HG02970 (cell line): Measurements from ENCODE around the gene PTTG1IP.

Source experiments
- ATAC-seq: cut with Tn5 transposase; IDR thresholded peaks from one replicate; pipeline ENCODE4 v1.9.1; 2021; ENCODE audit warnings: mild to moderate bottlenecking, moderate library complexity, moderate number of reproducible peaks; ENCODE audit not compliant: unreplicated experiment, low FRiP score

The PTTG1IP gene

DNA sequence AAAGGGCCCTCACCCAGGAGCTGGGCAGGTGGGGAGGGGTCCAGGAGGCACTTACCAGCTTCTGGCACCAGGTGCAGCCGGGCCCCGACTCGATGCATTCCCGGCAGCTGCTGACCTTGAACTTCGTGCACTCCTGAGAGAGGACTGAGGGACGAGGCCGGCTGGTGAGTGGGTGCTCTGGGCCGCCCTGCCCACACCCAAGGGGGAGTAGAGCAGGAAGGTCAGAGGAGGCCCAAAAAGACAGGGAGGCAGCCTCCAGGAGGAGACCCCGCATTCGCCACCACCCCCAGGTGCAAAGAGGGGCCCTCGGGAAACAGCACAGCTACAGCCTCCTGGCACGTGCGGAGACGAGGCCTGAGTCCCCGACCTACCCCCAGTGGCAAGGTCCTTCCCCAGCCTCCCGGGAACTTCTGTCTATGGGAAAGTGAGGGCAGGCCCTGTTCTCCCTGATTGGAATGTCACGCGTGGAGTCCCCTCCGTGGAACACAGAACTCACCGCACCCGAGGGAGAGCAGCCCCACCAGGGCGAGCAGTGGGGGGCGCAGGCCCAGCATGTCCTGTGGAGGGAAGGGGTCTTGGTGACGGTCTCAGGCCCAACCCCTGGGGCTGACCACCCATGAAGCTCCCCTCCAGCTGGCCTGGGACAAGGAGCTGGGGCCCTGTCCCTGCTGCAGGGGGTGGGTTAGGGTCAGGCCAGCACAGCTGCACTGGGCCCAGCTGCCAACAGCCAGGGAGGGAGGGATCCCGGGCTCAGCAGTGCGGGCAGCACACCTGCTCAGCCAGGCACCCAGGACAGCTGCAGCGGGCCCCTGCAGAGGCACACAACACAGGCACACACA is 37.0 kb upstream of the PTTG1IP start:
- no peak for ATAC-seq

DNA sequence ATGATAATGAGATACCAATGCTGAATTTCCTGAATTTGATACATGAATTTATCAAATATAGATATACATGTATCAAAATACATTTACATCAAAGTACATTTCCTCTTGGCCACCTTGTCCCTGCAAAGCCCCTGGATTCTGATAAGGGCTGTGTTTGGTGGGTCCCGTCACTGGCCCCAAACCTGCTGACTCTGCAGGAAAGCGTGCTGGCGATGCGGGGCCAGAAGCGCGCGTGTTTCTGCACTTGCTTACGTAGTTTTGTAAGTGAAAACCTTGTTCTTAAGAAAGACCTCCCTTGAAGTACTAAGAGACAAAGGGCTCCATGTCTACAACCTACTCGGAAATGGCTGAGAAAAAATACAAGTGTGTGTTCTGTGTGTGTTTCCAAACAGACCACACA is 36.2 kb upstream of the PTTG1IP start:
- no peak for ATAC-seq

DNA sequence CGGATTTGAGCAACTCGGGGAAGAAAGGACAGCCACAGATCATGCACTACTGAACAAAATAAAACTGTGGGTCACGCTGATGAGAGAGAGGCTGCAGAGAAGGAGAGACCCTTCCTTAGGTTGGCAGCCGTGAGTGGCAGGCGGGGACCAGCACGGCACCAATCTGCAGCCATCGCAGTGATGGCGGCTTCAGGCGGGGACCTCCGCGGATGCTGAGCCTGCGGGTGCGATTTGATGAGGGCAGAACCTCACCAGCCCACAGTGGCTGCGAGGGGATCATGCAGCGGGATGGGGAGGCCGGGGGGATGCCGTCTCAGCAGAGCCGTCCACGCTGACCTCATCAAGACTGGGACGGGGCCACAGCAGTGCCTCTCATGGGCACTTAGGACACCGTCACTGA is 35.4 kb upstream of the PTTG1IP start:
- ATAC-seq = no peak

DNA sequence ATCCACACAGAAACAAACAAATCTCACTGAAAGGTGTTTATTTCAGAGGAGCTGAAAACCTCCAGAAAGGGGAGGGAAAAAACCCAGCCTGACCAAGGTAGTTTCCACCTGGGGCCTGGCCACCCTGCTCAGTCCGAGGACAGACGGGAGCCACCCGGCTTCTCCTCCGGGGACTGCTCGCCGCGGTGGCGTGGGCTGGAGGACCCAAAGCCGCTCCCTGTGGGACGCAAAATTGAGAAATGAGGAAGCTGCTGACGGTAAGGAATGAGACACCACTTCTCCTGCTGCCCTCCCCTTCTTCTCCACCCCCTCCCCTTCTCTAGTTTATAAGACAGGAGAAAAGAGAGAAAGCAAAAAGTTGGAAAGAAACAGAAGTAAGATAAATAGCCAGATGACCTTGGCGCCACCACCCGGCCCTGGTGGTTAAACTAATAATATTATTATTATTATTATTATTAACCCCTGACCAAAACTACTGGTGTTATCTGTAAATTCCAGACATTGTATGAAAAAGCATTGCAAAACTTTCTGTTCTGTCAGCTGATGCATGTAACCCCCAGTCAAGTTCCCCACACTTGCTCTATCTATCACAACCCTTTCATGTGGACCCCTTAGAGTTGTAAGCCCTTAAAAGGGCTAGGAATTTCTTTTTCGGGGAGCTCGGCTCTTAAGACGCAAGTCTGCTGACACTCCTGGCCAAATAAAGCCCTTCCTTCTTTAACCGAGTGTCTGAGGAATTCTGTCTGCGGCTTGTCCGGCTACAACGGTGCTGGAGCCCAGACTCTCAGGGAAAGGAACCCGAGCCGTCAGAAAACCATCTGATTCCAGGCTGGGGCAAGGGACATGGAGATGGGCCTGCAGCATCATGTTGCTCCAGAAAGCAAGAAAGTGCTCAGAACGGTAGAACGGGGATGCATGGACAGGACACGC is 34.7 kb upstream of the PTTG1IP start:
- ATAC-seq = no peak

DNA sequence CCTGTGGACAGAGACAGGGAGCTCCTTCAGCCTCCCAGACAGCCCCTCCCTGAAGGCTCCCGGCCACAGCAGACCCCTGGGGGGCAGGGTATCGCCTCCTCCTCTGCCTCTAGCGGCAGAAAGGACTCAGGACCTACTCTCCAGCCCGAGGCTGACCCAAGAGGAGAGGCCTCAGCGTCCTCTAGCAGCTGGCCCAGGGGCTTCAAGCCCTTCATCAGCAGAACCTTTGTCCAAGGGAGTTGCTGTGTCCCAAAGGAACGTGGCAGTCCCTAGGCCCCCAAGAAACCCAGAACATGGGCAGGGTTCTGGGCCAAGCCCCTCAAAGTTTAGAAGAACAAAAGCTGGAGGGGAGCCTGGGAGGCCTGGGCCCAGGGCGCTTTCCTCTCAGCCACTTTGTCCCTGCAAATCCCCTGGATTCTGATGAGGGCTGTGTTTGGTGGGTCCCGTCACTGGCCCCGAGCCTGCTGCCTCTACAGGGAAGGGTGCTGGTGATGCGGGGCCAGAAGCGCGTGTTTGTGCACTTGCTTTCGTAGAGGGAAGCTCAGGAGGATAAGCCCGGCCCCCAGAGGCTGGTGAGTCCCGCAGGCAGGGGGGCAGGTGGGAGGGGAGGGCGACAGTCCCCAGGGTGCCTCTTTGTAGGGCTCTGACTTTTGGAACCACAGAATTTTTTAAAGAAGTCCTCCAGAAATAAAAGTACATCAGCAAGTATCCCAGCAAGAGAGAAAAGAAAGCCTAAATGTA is 33.9 kb upstream of the PTTG1IP start:
- no peak for ATAC-seq

DNA sequence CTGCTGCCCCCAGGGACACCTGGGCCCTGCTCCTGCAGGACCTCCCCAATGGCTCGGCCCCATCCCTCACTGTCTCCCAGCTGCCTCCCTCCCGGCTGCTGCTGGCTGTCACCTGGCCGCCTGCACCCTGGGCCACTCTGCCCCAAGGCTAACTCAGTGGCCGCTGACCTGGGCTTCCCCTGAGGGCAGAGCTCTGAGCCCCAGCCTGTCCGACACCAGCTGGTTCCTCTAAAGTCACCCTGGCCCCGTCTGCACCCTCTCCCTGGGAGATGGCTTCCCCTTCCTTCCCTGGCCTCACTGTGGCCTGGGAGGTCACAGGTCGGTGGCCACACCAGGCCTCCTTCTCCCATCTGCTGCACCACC is 32.2 kb upstream of the PTTG1IP start:
- no peak for ATAC-seq

DNA sequence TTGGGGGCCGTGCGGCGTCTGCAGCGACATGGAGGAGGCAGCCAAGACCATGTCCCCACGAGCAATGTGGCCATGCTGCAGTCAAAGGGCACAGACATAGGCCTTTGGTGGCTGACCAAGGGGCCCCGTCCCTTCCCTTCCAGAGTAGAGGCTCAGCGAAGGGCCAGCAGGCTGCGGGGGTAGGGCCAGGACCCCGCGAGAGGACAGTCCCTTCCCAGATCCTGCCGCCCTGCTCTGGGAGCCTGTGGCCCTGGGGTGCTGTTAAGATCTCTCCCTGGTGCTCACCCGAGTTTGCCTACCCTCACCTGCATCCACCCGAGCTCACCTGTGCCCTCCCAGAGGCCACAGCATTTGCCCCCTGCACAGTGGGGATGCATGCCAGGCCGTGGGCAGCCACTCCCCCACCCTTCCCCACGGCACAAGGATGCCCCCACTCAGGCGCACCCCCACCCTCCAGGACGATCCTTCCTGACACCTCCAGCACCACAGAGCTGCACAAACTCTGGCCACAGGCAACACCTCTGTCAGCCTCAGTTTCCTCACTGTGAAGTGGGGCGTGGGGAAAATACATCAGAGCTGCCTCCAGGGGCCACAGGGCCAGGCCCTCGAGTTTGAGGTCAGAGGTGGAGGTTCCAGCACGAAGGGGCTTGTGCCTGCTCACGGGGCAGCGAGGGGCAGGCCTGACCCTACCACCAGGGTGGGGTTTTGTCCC is 31.7 kb upstream of the PTTG1IP start:
- no peak for ATAC-seq

DNA sequence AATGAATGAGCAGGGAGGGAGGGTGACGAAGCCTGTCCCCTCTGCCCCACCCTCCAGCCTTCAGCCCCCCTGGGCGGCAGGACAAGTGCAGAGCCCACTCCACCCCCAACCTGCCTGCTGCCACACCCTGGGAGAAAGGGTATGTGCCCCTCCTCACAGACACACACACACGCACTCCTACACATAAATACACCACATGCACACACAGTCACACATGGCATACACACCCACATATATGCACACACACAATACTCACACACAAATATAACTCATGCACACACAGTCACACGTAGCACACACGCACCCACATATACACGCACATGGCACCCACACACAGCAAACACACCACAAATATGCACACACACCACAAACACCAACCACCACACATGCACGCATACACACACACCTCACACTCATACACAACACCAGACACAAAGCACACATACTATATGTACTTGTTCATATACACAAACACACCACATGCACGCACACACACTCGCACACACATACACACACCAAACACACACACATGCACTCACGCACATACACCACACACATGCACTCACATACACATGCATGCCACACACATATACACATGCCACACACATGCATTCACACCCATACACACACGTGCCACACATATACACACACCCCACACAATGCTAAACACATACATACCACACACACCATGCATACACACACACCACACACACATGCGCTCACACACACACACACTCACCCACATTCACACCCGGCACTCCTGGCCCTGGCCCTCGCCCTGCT is 30.8 kb upstream of the PTTG1IP start:
- no peak for ATAC-seq

DNA sequence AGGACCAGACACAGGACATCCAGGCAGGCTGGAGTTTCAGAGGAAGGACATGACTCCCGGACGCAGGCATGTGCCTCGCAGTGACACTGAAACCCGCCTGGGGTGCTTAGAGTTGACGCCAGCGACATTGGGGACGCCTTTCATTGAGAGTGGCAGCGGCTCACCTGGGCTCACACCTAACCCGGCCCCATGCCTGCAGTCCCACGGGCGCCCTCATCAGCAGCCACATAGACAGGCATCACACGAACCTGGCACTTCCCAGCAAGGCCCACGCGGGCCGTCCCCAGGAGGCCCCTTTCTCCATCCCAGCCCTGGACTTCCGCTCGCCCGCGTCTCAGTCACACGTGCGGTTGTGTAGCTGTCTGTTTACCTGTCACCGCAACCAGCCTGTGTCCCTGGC is 30.2 kb upstream of the PTTG1IP start:
- no peak for ATAC-seq

DNA sequence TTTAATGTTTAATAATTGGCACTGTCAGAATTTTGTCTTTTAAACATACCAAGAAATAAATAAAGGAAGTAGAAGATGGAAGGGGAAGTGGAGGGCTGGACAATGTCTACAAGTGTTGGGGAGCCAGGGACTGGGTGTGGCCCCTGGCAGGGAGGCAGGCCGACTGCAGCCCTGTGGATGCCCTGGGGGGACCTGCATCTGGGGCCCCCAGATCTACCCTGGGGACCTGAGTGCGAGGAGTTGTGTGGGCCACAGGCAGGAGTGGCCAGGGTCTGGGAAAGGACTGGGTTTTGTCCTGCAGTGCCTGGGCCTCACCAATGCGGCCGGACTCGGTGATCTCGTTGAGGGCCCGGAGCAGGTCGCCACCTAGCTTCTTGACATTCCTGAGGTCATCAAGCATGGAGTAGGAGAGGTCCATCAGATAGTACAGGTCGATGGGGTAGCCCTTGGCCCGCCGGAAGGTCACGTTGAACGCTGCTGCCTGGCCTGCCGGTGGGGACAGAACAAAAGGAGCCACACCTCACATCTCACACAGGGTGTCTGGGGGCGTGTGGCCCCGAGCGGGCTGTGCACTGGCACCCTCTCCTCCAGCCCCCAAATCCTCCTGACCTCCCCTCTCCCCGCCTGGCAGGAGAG is 29.7 kb upstream of the PTTG1IP start:
- no peak for ATAC-seq

DNA sequence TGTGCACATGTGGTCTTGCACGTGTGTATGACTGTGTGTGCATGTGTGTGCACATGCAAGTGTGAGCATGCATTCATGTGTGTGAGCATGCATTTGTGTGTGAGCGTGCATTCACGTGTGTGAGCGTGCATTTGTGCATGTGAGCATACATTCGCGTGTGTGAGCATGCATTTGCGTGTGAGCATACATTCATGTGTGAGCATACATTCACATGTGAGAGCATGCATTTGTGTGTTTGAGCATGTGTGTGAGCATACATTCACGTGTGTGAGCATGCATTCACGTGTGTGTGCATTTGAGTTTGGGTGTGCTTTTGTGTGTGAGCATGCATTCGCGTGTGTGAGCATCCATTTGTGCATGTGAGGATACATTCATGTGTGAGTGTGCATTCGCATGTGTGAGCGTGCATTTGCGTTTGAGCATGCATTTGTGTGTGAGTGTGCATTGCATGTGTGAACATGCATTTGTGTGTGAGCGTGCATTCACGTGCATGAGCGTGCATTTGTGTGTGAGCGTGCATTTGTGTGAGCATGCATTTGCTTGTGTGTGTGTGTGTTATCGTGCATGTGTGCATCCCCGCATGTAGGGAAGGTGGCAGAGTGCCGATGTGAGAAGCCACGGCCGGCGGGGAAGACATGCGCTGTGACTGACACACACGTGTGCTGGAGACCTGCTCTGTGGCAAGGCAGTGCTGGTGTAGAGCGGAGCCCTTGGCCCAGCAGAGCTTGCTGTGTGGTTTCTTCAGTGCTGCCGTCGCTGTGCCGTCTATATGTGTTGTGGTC is 29.0 kb upstream of the PTTG1IP start:
- no peak for ATAC-seq

DNA sequence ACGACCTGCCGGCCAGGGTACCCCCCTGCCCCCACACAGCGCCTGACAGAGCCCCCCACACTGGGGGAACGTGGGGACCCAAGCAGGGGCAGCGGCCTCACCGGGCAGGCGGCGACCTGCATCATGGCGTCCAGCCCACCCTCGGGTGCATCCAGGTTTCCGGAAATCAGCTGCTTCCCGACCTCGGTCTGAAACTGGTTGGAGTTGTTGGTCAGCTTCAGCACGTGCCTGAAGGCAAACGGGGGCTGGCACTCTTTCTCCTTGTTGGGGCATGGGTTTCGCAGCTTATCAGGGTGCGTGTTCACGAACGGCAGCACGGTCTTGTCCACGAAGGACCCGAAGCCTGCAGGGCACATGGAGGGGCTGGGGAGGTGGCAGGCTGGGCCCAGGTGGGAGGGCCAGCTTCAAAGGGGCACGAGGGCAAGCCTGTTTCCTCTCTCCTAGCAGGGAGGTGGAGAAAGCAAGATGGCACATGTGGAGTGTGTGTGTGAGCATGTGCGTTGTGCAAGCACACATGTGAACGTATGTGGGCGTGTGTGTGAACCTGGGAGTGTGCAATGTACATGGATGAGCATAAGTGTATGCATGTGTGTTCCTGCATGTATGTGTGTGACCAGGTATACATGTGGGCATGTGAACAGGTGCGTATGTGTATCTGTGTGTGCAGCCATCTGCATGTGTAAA is 28.0 kb upstream of the PTTG1IP start:
- ATAC-seq = no peak

DNA sequence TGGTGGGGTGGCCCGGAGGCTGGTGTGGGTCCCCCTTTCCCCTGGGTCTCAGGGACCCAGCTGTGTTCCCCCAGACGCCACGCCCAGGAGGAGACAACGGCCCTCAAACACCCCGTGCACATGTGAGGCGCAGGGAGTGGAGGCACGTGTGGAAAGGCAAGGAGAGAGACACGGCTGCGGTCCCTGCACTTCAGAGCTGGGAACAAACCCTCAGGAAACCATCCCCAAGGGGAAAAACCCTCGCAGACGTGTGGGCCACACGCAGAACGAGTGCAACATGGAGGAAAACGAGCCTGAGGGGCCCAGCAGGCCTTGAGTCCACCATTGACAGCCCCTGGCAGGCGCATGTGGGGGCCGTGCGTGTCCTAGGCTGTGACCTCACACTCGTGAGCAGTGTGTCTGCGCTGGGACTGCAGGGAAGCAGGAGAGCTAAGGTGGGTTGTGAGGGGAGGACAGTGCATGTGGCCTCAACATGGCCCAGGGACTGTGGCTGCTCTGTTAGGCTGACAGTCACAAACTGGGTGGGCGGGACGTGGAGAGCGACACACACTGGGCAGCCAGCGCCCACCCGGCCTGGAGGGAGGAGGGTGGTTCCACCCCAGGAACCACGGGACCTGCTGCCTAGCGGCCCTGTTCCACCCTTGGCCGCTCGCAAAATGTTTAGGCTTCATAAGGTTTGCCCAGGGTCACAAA is 27.2 kb upstream of the PTTG1IP start:
- ATAC-seq = no peak

DNA sequence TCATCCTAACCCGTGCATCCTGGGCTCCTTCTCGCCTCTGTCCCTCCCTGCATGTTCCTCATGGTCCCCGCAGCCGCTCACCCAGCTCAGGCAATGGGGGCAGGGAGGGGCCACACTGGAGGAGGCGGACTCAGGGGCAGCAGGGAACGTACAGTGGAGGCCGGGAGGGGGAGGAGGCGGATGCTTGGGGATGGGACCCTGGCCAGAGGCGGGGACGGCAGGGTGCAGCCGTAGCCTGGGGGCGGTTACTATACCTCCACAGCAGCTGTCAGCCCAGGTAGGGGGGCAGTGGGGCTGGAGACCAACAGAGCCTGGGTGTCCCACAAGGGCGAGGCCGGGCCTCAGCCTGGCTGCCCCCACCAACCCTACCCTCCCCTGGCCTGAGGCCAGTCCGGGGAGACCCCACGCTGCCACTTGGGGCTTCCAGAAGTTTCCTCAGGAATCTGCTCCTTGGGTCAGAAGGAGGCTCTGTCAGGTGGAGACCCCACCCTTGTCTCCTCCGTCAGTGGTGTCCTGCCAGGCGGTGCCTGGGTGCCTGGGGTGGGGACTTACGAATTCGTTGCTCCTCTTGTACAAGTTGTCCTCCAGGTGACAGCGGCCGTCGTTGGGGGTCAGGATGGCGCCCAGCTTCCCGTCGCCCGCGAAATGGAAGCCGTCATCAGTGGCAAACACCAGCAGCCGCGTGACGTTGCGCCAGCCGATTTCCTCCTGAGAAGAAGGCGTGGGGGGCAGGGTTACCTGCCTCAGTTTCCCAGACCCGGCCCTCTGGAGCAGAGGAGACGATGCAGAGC is 26.5 kb upstream of the PTTG1IP start:
- no peak for ATAC-seq

DNA sequence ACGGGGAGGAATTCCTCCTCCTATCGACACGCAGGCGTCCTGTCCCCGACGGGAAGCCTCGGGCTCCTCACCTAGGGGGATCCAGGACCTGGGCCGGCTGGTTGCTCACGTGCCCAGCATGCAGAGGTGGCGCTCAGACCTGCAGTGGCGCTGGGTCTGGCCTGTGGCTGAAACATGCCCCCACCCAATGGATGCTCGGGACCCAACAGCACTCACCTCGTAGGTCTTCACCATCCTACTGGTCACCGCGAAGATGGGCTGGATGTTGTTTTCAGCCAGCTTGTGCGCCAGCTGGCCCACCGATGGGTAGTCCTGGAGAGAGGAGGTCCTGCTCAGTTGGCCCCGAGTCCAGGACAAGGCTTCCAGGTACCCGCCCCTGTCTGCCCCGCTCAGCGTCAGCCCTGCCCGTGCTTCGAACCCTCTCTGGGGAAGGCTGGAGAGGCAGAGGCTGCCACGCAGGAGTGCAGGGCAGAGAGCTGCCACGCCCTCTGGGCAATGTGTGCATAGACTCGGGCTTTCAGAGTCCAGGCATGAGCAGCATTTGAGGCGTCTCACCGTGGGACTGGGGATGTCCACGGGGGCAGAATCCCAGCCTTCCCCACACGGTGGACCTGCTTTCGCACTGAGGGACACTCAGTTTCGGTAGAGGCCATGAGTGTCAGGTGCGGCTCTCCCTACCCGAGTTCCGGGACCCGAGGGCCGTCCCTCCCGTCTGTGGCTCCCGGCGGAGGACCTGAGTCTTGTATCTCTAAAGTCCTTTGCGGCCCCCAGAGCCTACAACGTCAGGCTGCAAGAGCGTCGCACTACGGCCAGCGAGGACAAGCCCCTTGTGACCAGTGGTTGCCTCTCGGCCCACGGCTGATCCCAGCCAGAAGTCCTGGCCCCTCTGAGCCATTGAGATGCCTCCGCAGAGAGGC is 25.6 kb upstream of the PTTG1IP start:
- no peak for ATAC-seq
